Muscle layer of colon (tissue), 2 donors: ENCODE data around the gene MSMP.

Experiments
- H3K27ac ChIP-seq: one replicate; pipeline ENCODE4 v1.7.0; 2013; ENCODE audit warnings: low read depth, mild to moderate bottlenecking, low read length, moderate library complexity
- H3K27me3 ChIP-seq, 2 donors: one replicate each; pipeline ENCODE4 v1.7.0; 2013; ENCODE audit warnings: low read length in 2 of 2, mild to moderate bottlenecking in 2 of 2; ENCODE audit not compliant: insufficient read depth in 2 of 2, control insufficient read depth in 1 of 2
- H3K36me3 ChIP-seq: one replicate; pipeline ENCODE4 v1.7.0; 2013; ENCODE audit warnings: mild to moderate bottlenecking, low read length; ENCODE audit not compliant: insufficient read depth
- H3K4me1 ChIP-seq: one replicate; pipeline ENCODE4 v1.7.0; 2013; ENCODE audit warnings: mild to moderate bottlenecking, low read length; ENCODE audit not compliant: insufficient read depth
- H3K4me3 ChIP-seq, 2 donors: one replicate each; pipeline ENCODE4 v1.7.0; 2013; ENCODE audit warnings: low read length in 2 of 2, low read depth in 1 of 2, mild to moderate bottlenecking in 1 of 2, moderate library complexity in 1 of 2
- H3K9ac ChIP-seq: one replicate; pipeline ENCODE4 v1.7.0; 2013; ENCODE audit warnings: low read length
- H3K9me3 ChIP-seq: one replicate; pipeline ENCODE4 v1.7.0; 2013; ENCODE audit warnings: mild to moderate bottlenecking, low read length
- donor health status: abdominal sarcoma.
- donor health status: Adenocarcinoma of cecum.

The MSMP gene

DNA sequence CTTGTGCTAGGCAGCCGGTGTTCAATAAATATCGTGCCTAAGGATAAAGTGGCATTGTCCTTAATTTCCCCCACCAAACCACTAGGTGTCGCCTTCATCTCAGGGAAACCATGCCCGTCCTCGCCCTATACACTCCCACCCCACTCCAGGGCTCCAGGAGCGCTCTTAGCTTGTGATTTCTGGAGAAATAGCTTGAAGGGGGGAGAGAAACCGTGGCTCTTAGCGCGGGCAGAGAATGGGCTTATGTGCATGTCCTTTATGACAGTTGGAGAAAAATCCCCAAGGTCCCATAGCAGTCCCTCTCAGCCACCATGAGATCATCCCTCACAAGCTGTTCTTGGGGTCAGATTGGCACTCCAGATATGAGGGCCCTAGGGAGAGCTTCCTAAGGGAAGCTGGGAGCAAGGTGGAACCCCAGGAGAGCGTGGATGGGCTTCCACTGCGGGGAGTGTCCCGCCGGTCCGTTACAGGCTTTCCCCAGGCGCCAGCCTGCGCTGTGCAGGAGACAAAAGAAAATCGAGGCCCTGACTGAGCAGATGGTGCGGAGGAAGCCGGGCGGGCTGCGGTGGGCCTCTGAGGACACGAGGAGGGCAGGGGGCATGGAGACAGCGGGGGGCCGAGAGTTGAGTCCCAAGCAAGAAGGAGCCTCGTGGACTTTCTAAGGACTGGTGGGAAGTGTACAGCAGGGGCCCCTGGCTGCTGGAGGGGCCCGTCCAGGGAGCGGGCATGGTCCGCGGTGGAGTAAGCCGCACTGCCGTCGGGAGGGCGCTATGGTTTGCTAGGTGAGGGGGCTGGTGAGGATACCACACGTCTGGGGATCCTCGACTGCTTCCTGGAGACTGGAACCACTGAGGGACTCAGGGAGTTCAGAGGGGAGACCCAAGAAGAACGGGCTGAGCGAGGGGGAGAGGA lies 36.6 kb upstream of the MSMP start:
- Histone ChIP-seq H3K4me3 (peak overlapping the region; percentile 8 to 39), H3K9ac (no peak overlapping the region), H3K9me3 (no peaks in the 10 kb centered on the region), H3K4me1 (peaks cover 30% of the 10 kb centered on the region), H3K27ac (peak overlapping the region; percentile 87), H3K27me3 (no peaks in the 10 kb centered on the region), H3K36me3 (no peaks in the 10 kb centered on the region)

DNA sequence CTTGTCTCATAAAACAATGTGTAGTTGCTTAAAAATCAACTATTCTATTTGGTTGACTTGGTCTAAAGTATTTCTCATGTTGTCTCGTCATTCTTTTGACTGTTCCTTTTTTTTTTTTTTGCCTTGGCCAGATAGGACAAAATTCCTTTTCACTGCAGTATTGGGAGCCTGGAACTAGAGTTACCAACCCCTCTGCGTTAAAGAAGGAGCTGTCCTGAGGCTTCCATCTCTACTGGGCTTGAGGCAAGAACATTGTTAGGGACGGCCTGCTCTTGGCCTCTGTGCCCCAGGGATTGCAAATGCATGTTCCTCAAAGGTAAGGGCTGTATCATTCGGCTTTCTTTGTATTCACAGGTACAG lies 35.9 kb upstream of the MSMP start:
- no peaks in the 10 kb centered on the region for H3K27me3 ChIP-seq
- no peak overlapping the region for H3K9ac ChIP-seq
- H3K36me3 ChIP-seq, result no peaks in the 10 kb centered on the region
- H3K4me3 ChIP-seq, result no peak overlapping the region
- H3K27ac ChIP-seq, result no peak overlapping the region
- H3K9me3 ChIP-seq, result no peaks in the 10 kb centered on the region
- peaks cover 30% of the 10 kb centered on the region for H3K4me1 ChIP-seq

DNA sequence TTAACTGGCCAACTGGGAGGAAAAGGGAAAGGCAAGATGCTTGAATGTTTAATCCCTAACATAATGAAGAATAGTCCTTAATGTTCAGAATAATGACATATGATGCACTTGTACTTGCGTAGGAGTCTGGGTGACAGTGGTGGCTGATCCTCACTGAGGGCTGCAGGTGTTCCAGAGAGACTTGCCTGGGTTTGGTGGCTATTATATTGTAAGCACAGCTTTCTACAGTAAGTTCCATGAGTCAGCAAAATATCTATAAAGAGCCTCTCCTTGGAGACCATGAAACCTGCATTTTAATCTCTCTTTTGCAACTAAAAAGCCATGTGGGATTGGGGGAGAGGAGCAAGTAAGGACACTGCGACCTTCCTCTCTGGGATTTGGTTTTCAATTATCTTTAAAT lies 35.5 kb upstream of the MSMP start:
- Histone ChIP-seq H3K27ac (no peak overlapping the region), H3K27me3 (no peaks in the 10 kb centered on the region), H3K9ac (no peak overlapping the region), H3K36me3 (no peaks in the 10 kb centered on the region), H3K4me3 (no peak overlapping the region), H3K9me3 (no peaks in the 10 kb centered on the region), H3K4me1 (peaks cover 30% of the 10 kb centered on the region)

DNA sequence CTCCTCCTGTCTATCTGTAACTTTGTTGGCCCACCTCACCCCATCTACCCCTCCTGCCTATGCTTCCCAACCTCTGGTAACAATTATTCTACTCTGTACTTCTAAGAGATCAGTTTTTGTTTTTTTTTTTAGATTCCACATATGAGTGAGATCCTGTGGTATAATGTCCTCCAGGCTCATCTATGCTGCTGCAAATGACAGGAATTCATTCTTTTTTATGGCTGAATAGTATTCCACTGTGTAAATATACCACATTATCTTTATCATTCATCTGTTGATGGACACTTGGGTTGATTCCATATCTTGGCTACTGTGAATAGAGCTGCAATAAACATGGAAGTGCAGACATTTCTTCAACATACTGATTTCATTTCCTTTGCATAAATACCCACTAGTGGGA lies 29.3 kb upstream of the MSMP start:
- H3K9ac ChIP-seq, result no peak overlapping the region
- no peaks in the 10 kb centered on the region for H3K4me1 ChIP-seq
- no peaks in the 10 kb centered on the region for H3K27me3 ChIP-seq
- H3K36me3 ChIP-seq, result no peaks in the 10 kb centered on the region
- H3K27ac ChIP-seq, result no peak overlapping the region
- H3K4me3 ChIP-seq, result no peak overlapping the region
- no peaks in the 10 kb centered on the region for H3K9me3 ChIP-seq

DNA sequence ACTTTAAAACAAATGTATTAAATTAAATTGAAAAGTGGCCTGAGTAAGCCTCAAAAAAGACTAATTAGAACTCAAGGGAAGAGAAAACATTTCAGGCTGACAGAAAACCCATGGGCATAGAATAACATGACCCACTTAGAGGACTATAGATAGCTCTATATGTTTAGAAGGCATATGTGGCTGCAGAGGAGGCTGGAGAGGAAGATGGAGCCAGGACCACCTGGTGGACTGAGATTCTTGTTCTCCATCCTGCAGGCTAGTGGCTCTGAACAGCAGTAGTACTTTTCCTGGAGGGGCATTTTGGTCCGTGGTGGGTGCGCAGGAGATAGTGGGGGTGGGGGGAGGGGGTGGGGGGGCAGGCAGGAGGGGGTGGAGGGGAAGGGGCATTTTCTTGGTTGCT lies 27.0 kb upstream of the MSMP start:
- no peaks in the 10 kb centered on the region for H3K36me3 ChIP-seq
- H3K27me3 ChIP-seq, result no peaks in the 10 kb centered on the region
- no peak overlapping the region for H3K9ac ChIP-seq
- no peak overlapping the region for H3K27ac ChIP-seq
- H3K4me1 ChIP-seq, result no peaks in the 10 kb centered on the region
- H3K9me3 ChIP-seq, result no peaks in the 10 kb centered on the region
- no peak overlapping the region for H3K4me3 ChIP-seq

DNA sequence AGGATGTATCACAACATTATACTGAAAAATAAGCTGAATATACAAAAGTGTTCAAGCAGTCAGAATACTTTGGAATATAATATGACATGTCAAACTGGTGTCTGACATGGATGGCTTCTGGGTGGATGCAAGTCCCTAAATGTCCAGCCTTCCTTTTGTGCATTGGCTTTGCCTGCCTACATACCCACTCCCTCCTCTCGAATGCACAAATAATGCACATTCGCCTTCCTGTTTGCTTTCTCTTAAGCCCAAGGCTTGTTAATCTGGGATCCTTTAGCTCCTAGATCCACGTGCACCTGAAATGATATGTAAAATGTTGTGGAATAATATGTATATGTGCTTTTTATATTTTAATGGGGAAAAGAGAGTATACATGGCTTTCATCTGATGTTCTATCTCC lies 24.4 kb upstream of the MSMP start:
- Histone ChIP-seq H3K27me3 (no peaks in the 10 kb centered on the region), H3K4me1 (no peaks in the 10 kb centered on the region), H3K27ac (no peak overlapping the region), H3K36me3 (no peaks in the 10 kb centered on the region), H3K9me3 (no peaks in the 10 kb centered on the region), H3K9ac (no peak overlapping the region), H3K4me3 (no peak overlapping the region)

DNA sequence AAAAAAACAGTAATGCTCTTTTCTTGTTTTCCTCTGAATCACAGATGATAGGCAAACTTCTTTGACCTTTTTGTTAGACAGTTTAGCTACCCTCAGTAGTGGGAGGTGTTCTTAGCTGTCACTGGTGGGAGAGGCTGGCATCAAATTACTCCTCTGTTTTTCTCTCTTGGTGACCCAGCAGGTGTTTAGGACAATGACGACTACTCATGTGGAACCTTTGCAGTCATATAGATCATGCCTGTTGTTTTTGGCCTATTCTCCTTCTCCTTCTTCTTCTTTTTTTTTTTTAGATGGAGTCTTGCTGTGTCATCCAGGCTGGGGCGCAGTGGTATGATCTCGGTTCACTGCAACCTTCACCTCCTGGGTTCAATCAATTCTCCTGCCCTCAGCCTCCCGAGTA lies 21.9 kb upstream of the MSMP start:
- no peak overlapping the region for H3K27ac ChIP-seq
- no peaks in the 10 kb centered on the region for H3K27me3 ChIP-seq
- H3K36me3 ChIP-seq, result no peaks in the 10 kb centered on the region
- peaks cover 10% of the 10 kb centered on the region for H3K4me1 ChIP-seq
- no peak overlapping the region for H3K4me3 ChIP-seq
- H3K9ac ChIP-seq, result no peak overlapping the region
- no peaks in the 10 kb centered on the region for H3K9me3 ChIP-seq

DNA sequence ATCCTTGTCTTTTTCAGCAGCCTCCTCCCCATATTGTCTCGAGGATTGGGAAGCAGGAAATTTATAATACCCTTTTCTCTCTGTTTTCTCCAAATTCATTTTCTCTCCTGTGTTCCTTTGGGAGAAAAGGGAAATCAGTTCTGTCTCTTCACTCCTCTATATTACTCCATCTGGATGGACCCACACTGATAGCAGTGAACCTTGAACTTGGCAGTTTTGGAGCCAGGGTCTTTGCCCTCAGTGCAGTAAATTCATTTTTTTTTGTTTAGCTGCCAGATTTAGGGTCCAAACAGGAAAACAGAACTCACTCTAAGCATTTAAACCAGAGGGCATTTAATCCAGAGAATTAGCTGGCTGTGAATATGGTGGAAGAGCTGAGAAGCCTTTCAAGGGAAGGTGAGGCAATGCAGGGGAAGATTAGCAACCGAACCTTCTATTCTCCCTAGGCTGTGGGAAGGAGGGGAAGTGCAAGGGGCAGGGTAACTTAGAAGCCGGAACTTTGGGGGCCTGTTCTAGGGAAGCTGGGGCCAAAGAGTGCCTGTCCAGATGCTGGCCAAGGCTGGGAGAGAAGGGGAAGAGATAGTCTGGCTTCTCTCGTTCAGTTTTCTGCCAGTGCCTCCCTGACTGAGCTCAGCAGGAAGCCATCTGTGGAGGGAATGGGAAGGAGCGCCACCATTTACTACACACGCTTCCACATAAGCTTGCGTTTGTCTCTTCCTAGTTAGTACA lies 21.0 kb upstream of the MSMP start:
- no peak overlapping the region for H3K9ac ChIP-seq
- H3K4me1 ChIP-seq, result peaks cover 20% of the 10 kb centered on the region
- H3K4me3 ChIP-seq, result no peak overlapping the region
- no peaks in the 10 kb centered on the region for H3K36me3 ChIP-seq
- no peak overlapping the region for H3K27ac ChIP-seq
- no peaks in the 10 kb centered on the region for H3K9me3 ChIP-seq
- no peaks in the 10 kb centered on the region for H3K27me3 ChIP-seq

DNA sequence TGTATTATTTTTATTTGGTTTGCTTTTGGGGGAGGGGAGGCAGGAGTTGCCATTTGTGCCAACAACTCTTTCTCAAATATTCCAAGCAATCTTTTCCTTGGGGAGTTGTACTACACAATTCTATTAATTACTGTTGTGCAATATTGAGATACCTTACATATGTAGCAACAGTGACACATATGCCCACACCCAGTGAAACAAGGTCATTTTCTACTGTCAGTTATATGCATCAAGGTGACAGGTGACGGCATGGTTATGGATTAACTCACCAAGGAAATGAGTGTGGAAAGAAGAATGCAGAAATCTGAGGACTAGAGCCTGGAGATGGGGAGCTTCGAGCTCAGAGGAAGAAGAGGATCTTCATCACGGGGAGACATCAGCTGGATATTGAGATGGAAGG lies 17.9 kb upstream of the MSMP start:
- Histone ChIP-seq H3K27me3 (no peaks in the 10 kb centered on the region), H3K4me1 (peaks cover 22% of the 10 kb centered on the region), H3K4me3 (no peak overlapping the region), H3K27ac (no peak overlapping the region), H3K9ac (no peak overlapping the region), H3K9me3 (no peaks in the 10 kb centered on the region), H3K36me3 (no peaks in the 10 kb centered on the region)

DNA sequence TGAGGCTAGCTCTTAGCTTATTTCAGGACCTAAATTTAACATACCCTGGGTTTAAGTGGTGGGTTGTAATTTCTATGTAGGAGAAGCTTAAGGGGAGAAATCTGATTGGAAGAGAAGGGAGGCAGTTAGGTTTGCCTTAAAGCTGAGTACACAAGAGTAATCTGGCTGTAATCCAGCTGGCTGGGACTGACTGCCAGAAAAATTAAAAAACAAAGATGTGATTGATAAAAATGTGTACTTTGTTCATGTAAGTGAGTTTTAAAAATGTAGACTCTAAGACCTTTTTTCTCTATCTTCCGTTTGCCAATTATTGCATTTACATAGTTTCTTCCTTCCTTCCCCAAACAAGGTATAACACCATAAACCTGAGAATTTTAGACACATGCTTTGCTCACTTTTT lies 17.5 kb upstream of the MSMP start:
- no peaks in the 10 kb centered on the region for H3K36me3 ChIP-seq
- H3K9me3 ChIP-seq, result no peaks in the 10 kb centered on the region
- no peak overlapping the region for H3K4me3 ChIP-seq
- peaks cover 22% of the 10 kb centered on the region for H3K4me1 ChIP-seq
- H3K27me3 ChIP-seq, result no peaks in the 10 kb centered on the region
- no peak overlapping the region for H3K9ac ChIP-seq
- H3K27ac ChIP-seq, result no peak overlapping the region

DNA sequence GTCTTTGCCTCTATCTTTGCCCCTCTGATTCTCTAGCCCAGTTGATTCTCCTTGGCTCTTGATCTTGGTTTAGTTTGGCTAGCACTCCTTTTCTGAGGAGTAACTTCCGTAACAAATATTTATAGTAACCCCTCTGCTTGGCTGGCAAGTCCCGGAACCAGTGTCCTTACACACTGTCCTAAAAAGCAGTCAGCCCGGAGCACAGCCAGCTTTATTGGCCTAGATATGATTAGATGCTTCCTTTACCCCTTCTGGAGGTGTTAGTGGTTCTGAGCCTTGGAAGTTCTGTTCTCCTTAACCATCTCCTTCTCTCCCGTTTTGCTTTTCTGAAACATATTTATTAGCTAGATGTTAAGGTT lies 17.0 kb upstream of the MSMP start:
- no peaks in the 10 kb centered on the region for H3K36me3 ChIP-seq
- peaks cover 22% of the 10 kb centered on the region for H3K4me1 ChIP-seq
- H3K27me3 ChIP-seq, result no peaks in the 10 kb centered on the region
- H3K9ac ChIP-seq, result no peak overlapping the region
- H3K27ac ChIP-seq, result no peak overlapping the region
- H3K4me3 ChIP-seq, result no peak overlapping the region
- H3K9me3 ChIP-seq, result no peaks in the 10 kb centered on the region

DNA sequence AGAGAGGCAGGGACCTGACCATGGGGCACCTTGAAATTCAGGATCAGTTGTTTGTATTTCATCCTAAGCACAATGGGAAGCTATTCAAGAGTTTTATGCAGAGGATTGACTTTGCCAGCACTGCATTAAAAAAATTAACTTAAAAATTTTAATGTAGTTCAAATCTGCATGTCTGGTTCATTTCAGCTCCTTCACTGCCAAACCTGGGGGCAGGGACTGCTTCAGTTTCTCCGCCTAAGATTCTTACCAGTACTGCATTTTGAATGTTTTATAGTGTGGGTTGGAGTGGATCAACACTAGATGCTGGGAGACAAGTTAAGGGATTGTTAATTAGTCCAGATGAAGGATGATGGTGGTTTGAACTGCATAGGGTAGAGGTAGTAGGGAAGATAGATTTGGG lies 15.7 kb upstream of the MSMP start:
- Histone ChIP-seq H3K36me3 (no peaks in the 10 kb centered on the region), H3K9me3 (no peaks in the 10 kb centered on the region), H3K27me3 (no peaks in the 10 kb centered on the region), H3K27ac (no peak overlapping the region), H3K9ac (no peak overlapping the region), H3K4me1 (peaks cover 22% of the 10 kb centered on the region), H3K4me3 (no peak overlapping the region)
